Measurements from ENCODE around the gene TRAFD1. TPM values are rescaled to one million over a fixed set of nuclear protein-coding genes. Genes with fewer than 3 reads are reported as not detected.
"Not testable (repeated sequence)": the region's sequence is repeated elsewhere in the genome, so short reads cannot be mapped to it uniquely, and the experiment has no call there.

TRAFD1 gene, protein sequence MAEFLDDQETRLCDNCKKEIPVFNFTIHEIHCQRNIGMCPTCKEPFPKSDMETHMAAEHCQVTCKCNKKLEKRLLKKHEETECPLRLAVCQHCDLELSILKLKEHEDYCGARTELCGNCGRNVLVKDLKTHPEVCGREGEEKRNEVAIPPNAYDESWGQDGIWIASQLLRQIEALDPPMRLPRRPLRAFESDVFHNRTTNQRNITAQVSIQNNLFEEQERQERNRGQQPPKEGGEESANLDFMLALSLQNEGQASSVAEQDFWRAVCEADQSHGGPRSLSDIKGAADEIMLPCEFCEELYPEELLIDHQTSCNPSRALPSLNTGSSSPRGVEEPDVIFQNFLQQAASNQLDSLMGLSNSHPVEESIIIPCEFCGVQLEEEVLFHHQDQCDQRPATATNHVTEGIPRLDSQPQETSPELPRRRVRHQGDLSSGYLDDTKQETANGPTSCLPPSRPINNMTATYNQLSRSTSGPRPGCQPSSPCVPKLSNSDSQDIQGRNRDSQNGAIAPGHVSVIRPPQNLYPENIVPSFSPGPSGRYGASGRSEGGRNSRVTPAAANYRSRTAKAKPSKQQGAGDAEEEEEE
- 23.0 TPM for polyA plus RNA-seq (ENCODE audit: insufficient read length)

DNA sequence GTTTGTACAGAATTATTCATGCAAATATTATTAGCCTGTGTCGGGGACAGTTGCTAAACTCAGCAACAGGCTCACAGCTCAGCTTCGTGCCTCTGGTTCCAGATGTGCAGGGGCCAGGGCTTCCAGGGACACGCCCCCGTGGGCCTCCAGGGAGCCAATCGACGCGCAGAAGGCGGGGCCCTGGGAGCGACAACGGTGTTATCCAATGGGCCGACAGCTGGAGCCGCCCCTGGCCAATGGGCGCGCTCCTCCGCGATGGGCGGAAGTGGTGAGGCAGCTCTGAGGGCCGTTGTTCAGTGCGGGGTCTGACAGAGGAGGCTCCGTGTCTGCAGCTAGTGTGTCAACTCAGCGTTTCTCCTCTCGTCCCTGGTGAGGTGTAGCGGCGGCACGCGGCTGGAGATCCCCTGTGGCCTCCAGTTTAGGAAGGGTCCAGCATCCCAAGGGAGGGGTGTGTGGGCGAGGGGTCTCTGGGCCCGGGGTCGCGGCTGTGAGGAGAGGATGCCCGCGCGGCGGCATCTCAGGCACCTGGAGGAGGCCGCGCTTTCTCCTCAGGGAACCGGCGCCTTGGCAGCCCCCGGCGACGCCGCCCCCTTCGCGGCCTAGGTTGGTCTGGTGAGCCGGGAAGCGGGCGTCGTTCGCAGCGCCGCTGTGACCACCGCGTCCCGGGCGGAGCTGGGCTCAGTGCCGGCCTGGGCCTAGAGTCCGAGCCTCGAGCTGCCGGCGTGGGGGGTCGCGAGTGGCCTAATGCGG lies at the start of gene TRAFD1:
TSS of gene TRAFD1 (plus strand) at position 311 of the 750 bp plus-strand sequence. CDS start 4,963 bp downstream, outside the sequence.
- DNase-seq (ENCODE audit: low read depth) = peak; percentile 87

- no peak for DNase-seq (ENCODE audit: low read depth)
Measured at GRCh38 chr12:112087055-112087850, 38.1 kb upstream of the TRAFD1 start.

DNA sequence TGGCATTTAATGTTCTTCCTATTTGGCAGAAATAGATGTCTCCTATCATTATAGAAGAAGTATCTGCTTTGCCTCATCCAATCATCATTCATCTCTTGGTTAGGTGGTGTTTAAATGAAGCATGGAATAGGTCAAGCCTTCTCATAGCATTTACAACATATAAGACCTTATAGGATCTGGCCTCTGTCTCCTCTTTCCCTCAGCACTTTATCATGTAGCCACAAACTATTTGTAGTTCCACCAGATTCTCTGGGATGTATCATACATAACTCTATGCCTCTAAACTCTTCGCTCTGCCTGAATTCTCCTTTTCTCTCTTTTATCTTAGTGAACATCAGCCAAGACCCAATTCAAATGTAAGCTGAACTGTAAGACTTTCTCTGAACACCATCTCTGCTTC lies 37.5 kb upstream of the TRAFD1 start:
- DNase-seq (ENCODE audit: low read depth) = no peak

DNA sequence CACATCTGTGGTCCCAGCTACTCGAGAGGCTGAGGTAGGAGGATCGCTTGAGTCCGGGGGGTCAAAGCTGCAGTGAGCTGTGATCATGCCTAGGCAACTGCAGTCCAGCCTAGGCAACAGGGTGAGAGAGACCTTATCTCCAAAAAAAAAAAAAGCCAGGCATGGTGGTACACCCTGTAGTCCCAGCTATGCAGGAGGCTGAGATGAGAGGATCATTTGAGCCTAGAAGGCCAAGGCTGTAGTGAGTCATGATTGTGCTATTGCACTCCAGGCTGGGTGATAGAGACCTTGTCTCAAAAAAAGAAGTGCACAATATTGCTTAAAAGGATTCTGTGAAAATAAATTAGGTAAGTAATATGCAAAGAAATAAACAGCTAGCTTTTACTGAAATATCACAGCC lies 33.8 kb upstream of the TRAFD1 start:
- DNase-seq (ENCODE audit: low read depth) = no peak

DNA sequence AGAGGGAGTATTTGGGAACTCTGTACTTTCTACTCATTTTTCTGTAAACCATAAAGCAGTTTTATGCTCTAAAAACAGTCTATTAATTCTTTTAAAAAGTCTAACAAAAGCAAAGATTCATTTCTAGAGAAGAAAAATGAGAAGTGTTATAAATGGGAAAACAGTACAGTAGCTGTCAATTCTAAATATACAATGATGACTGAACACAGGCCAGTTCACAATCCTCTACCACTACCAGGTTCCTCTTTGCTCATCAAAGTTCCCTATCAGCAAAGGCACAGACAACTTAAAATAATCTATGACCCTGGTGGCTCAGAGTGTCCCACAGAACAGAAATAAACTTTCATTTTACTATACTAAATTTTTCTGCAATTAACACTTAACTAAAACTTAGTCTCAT lies 29.3 kb upstream of the TRAFD1 start:
- DNase-seq (ENCODE audit: low read depth) = no peak

DNA sequence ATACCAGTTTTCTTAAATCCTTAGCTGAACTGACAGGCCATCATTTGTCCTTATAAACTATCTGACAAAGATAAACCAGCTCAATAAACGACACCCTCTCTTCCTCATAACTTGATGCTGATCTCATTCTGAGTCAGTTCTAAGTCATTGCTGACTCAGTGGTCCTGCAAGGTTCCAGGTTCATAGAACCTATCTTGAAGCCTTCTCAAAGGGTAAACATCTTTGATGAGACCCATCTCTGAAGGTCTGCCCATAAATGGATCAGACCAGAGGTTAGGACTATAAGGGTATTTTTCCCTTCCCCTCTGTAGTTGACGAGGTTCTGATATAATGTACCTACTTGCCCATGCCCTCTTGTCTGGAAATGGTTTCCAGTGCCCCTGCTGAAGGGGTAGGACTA lies 28.7 kb upstream of the TRAFD1 start:
- no peak for DNase-seq (ENCODE audit: low read depth)

- DNase-seq (ENCODE audit: low read depth) = no peak
Measured at GRCh38 chr12:112097641-112098040, 27.7 kb upstream of the TRAFD1 start.

DNA sequence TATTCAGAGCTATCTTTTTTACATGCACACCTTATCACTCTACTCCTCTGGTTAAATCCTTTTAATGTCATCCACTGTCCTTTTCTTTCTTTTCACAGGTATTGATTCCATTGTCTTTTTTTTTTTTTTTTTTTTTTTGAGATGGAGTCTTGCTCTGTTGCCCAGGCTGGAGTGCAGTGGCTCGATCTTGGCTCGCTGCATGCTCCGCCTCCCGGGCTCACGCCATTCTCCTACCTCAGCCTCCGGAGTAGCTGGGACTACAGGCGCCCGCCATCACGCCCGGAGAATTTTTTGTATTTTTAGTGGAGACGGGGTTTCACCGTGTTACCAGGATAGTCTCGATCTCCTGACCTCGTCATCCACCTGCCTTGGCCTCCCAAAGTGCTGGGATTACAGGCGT lies 24.9 kb upstream of the TRAFD1 start:
- not testable (repeated sequence) for DNase-seq (ENCODE audit: low read depth)

DNA sequence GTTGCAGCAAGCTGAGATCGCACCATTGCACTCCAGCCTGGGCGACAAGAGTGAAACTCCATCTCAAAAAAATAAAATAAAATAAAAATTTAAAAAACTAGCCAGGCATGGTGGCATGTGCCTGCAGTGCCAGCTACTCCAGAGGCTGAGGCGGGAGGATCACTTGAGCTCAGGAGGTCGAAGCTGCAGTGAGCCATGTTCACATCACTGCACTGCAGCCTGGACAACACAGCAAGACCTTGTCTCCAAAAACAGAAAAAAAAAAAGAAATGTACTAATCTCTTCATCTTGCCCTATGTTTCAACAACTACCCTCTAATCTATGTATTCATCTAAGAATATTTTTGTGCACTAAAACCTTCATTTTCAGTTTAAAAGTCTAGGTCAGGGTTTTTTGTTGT lies 23.2 kb upstream of the TRAFD1 start:
- no peak for DNase-seq (ENCODE audit: low read depth)

GRCh38 chr12:112102746-112103145 lies 22.6 kb upstream of the TRAFD1 start:
- DNase-seq (ENCODE audit: low read depth) = not testable (repeated sequence)

DNA sequence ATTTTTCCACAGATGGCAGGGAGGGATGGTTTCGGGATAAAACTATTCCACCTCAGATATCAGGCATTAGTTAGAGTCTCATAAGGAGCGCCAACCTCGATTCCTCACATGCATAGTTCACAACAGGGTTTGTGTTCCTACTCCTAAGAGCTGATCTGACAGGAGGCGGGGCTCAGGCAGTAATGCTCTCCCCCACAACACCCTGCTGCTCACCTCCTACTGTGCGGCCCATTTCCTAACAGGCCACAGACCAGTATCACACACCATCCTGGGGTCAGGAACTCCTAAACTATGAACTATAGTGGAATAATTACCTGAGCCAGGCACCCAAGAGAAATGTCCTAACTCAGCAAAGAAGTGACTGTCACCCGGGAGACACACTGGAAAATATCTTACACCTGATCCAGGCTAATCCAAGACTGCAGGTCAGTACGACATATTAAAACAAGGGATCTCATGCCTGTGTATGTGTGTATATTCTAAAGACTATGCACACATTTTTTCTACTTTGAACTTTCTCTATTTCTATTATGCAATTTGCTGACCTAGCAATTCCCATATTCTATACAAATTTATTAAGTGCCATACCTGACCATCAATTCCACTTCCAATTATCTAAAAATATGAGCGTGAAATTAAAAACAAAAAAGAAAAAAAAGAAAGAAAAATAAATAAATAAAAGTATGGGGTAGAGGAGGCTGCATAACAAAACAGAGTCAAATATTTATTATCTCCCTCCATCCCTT lies 21.4 kb upstream of the TRAFD1 start:
- DNase-seq (ENCODE audit: low read depth) = no peak

GRCh38 chr12:112105891-112106290 lies 19.5 kb upstream of the TRAFD1 start:
- no peak for DNase-seq (ENCODE audit: low read depth)

DNA sequence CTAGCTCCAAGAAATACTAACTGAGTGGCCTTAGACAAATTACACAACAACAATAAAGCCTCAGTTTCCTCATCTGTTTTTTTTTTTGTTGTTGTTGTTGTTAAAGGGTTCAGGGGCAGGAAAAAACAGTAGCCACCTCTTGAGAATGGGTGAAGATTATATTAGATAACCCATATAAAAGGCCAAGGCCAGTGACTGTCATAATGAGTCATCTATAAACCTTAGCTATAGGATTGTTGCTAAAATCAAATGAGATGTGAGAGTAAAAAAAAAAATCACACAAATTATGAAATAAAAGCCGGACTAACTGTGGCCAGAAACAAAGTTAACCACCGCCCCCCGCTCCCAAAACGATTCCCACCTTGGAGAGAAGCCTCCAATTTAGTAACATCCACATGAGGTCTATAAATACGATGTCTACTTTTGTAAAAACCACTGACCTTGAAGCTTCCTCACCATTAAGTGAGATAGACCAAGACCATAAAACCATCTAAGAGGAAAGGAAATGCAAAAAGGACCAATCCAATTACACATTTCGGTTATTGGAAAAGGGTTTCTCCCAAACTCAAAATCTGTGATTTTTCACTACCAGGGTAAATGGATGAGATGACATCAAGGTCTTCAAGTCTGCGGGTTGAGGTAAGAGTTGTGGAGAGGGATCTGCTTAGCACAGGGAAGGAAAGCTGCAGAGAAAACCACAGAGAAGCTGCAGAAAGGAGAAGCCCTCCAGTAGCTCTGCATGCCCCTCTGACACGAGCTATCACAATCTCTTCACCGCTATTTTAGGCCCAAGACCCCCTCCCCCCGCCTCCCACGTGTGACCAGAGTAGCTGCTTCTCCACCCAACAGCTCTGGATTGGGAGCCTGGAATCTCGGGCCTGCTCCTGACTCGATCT lies 17.8 kb upstream of the TRAFD1 start:
- DNase-seq (ENCODE audit: low read depth) = no peak

GRCh38 chr12:112108202-112109079 lies 16.9 kb upstream of the TRAFD1 start, which contains the start of gene NAA25:
NAA25 (minus strand) TSS chr12:112108783; CDS start chr12:112108773, 10 bp downstream.
- DNase-seq (ENCODE audit: low read depth) = peak; percentile 78

DNA sequence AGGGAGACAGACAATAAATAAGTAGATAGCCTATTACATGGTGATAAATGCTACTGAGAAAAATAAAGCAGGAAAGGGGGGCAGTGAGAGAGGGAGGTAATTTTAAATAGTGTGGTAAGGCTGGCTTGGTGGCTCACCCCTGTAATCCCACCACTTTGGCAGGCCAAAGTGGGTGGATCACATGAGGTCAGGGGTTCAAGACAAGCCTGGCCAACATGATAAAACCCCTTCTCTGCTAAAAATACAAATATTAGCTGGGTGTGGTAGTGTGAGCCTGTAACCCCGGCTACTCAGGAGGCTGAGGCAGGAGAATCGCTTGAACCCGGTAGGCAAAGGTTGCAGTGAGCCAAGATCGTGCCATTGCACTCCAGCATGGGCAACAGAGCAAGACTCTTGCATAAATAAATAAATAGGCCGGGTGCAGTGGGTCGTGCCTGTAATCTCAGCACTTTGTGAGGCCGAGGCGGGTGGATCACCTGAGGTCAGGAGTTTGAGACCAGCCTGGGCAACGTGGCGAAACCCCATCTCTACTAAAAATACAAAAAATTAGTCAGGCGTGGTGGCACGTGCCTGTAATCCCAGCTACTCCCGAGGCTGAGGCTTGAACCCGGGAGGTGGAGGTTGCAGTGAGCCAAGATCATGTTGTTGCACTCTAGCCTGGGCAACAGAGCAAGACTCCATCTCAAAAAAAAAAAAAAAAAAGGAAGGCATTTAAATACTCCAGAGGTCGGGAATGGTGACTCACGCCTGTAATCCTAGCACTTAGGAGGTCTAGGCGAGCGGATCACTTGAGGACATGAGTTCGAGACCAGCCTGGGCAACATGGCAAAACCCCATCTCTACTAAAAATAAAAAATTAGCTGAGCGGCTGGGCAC lies 14.3 kb upstream of the TRAFD1 start:
- not testable (repeated sequence) for DNase-seq (ENCODE audit: low read depth)

- no peak for DNase-seq (ENCODE audit: low read depth)
Measured at GRCh38 chr12:112111931-112112330, 13.4 kb upstream of the TRAFD1 start.

DNA sequence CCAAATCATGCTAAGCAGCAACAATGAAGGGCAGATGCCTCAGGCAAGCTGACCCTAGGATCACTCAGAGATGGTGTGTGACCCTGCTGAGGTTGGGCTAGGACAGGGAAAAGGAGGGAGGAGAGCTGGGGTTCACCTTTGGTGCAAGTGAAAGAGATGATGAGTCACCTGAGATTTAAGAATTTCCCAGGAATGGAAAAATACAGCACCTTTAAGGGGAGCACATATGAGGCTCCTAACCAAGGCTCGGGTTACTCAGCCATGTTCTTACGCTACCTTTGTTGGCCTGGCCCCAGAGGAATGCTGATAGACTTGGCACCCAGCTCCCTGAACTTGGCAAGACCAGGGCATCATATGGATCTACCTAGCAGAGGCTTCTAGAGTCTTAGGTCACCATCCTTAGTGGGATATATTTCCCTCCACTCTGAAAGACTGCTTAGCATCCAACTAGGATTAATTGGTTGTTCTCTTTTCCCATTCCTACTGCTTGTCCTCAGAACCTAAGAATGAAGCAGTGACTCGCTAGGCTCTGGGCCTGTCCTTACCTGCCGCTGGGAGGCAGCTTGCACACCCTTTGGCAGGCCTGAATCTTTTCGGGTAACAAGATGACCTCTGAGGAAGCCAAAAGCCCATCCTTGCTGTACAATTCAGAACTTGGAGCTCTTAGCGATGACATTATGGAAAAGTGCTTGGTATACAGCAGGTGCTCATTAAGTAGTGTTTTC lies 12.8 kb upstream of the TRAFD1 start:
- no peak for DNase-seq (ENCODE audit: low read depth)
